ENCODE measurements around the gene GCGR. TPM values are rescaled to one million over a fixed set of nuclear protein-coding genes. Genes with fewer than 3 reads are reported as not detected.

The GCGR gene
- total and polyA plus RNA-seq, 10 of the 15 experiments (the other 5 are each of a cell fraction or from before 2014, with no cell fraction given) = not detected

DNA sequence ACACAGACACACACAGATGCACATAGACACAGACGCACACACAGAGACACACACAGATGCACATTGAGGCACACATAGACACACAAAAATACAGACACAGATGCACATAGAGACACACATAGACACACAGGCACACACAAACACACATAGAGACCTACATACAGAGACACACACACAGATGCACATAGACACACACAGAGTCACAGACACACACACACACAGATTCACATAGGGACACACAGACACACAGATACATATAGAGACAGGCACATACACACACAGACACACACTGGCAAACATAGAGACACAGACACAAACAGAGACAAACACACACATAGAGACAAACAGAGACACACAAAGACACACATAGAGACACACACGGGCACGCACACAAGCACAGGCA, 9.9 kb upstream of the GCGR start (continued):
- TF ChIP-seq, protein P1, sequence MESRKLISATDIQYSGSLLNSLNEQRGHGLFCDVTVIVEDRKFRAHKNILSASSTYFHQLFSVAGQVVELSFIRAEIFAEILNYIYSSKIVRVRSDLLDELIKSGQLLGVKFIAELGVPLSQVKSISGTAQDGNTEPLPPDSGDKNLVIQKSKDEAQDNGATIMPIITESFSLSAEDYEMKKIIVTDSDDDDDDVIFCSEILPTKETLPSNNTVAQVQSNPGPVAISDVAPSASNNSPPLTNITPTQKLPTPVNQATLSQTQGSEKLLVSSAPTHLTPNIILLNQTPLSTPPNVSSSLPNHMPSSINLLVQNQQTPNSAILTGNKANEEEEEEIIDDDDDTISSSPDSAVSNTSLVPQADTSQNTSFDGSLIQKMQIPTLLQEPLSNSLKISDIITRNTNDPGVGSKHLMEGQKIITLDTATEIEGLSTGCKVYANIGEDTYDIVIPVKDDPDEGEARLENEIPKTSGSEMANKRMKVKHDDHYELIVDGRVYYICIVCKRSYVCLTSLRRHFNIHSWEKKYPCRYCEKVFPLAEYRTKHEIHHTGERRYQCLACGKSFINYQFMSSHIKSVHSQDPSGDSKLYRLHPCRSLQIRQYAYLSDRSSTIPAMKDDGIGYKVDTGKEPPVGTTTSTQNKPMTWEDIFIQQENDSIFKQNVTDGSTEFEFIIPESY (IDR thresholded peaks at IDR 0.05) = no peak
- TF ChIP-seq NBN (IDR thresholded peaks at IDR 0.05) (no peak), ZNF217 (IDR thresholded peaks at IDR 0.05) (no peak), ZNF274 (IDR thresholded peaks at IDR 0.05; ENCODE audit: insufficient read depth, insufficient read length) (no peak)

DNA sequence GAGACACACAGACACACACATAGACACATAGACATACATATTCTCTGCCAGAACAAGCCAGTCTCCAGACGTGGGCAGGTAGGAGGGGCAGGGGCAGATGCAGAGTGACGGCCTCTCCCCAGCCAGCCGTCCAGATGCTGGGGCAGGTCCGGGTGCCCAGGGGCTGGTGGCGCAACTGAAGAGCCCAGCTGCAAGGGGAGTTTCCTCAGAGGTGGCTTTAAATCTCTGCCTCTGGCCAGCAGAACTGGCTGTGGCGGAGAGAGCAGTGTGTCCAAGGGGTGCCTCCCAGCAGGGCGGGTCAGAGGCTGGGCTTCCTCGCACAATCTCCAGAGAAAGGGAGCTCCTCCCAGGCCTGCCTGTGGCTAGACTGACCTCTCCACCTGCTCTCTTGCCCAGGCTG, 9.4 kb upstream of the GCGR start:
- Histone ChIP-seq H2AFZ (ENCODE audit: control insufficient read depth, low read depth, low read length) (no peak overlapping the region), H3K27me3 (replicated peaks in 1 of 2; ENCODE audit: control insufficient read depth in 2 of 2, insufficient read depth in 2 of 2, low read length in 1 of 2) (no peaks in the 10 kb centered on the region), H3K4me3 (no peak overlapping the region), H3K4me1 (ENCODE audit: control insufficient read depth, insufficient read depth, low read length) (no peaks in the 10 kb centered on the region), H4K20me1 (ENCODE audit: control insufficient read depth, insufficient read depth) (no peaks in the 10 kb centered on the region), H3K36me3 (ENCODE audit: control insufficient read depth in 2 of 2, insufficient read depth in 2 of 2, low read length in 1 of 2) (no peaks in the 10 kb centered on the region), H3K9me3 (replicated peaks; ENCODE audit: control insufficient read depth, insufficient read depth, low read length) (no peaks in the 10 kb centered on the region; the same call in 2 of the 3 replicates), H3K79me2 (ENCODE audit: control insufficient read depth, insufficient read depth, low read length) (no peaks in the 10 kb centered on the region), H3K27ac (ENCODE audit: control insufficient read depth, insufficient read depth) (no peak overlapping the region), H3K9ac (ENCODE audit: control insufficient read depth, insufficient read depth, low read length) (no peak overlapping the region), H3K4me2 (ENCODE audit: control insufficient read depth, insufficient read depth) (no peak overlapping the region)
- SMC1A ChIA-PET (ENCODE audit: uncharacterized antibody, unreplicated experiment) = no interaction called here
- no peak; the same call in 1 of the 3 replicates for ATAC-seq
- WGBS (ENCODE audit: insufficient coverage, insufficient replicate concordance, low lambda C conversion rate, missing lambda C conversion rate) = 25% methylated on average over 8 of the region's 8 CpGs
- no peak for FAIRE-seq
- CTCF ChIA-PET = no interaction called here
- POLR2A ChIA-PET = no interaction called here
- TF ChIP-seq SMAD5 (IDR thresholded peaks at IDR 0.05; ENCODE audit: low read depth) (no peak), HDAC2 (IDR thresholded peaks at IDR 0.05) (no peak), EP300 (IDR thresholded peaks at IDR 0.05; ENCODE audit: borderline replicate concordance in 1 of 2, control insufficient read depth in 1 of 2, low read depth in 2 of 2, low read length in 2 of 2) (no peak), CHD2 (IDR thresholded peaks at IDR 0.05; ENCODE audit: borderline replicate concordance, low read depth, low read length) (no peak), CUX1 (IDR thresholded peaks at IDR 0.05; ENCODE audit: insufficient replicate concordance, low read depth, low read length) (no peak), RAD51 (IDR thresholded peaks at IDR 0.05) (no peak), NR2C1 (IDR thresholded peaks at IDR 0.05) (no peak), USF2 (IDR thresholded peaks at IDR 0.05; ENCODE audit: borderline replicate concordance, low read depth, low read length) (no peak), PML (IDR thresholded peaks at IDR 0.05; ENCODE audit: low read length) (no peak)
- TF ChIP-seq, protein P2, sequence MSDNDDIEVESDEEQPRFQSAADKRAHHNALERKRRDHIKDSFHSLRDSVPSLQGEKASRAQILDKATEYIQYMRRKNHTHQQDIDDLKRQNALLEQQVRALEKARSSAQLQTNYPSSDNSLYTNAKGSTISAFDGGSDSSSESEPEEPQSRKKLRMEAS (IDR thresholded peaks at IDR 0.05; ENCODE audit: low read depth, low read length) = no peak
- BruUV-seq (replicated peaks) = no TSS peak
- in situ Hi-C loops (cut with MboI) (no loop called here), intact Hi-C loops (cut with micrococcal nuclease; ENCODE audit: unreplicated experiment) (no loop called here)
- no peak for DNase-seq (ENCODE audit: low read depth, low spot score)
- RAD21 ChIA-PET (ENCODE audit: unreplicated experiment) = no interaction called here
